Ovary (tissue), 3 donors: Measurements from ENCODE around the gene LEF1.

Source experiments
- POLR2A ChIP-seq: fragments of 450-650 bp; IDR thresholded peaks from one replicate; pipeline ENCODE4 v1.6.1; 2017; ENCODE audit warnings: antibody characterized with exemption, mild to moderate bottlenecking, moderate library complexity
- TF ChIP-seq, protein P1 (sequence below), 3 donors: fragments of 450-650 bp in 2 of 3; fragments of 200-600 bp in 1 of 3; IDR thresholded peaks; one replicate each; pipeline versions ENCODE4 v1.5.1 to v1.8.0; 2016 to 2022; ENCODE audit warnings: antibody characterized with exemption in 3 of 3, mild to moderate bottlenecking in 1 of 3
- donor health status: DM: no; HTN: no; CAD: no.

DNA sequence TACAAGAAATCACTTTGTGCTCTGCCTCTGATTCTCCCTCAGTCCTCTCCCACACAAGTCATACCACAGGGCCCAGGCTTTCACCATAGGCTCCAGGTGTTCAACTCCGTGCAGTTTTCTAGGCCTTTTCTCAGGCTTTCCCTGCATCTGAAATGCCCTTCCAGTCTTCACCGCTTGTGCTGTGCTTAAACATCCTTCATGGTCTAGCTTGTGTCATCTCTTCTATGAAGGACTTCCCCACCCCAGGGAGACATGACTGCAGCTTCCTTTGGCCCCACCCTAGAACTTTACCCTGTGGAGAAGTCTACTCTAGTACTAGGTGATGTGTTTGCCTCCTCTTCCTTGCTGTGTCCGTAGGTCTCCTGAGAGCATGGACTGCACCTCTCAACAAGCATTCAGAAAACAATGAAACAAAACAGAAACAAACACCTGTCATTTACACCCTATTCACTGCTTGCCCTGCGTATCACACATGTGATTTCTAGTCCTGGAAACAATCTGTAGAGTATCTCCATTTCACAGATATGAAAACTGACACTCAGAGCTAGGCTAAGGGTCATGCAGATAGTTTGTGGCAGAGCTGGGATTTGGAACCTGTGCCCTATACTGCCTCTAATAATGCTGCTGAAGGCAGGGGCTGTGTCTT, 22.7 kb upstream of the LEF1 start:
- TF ChIP-seq POLR2A, result no peak
- TF ChIP-seq, protein P1, sequence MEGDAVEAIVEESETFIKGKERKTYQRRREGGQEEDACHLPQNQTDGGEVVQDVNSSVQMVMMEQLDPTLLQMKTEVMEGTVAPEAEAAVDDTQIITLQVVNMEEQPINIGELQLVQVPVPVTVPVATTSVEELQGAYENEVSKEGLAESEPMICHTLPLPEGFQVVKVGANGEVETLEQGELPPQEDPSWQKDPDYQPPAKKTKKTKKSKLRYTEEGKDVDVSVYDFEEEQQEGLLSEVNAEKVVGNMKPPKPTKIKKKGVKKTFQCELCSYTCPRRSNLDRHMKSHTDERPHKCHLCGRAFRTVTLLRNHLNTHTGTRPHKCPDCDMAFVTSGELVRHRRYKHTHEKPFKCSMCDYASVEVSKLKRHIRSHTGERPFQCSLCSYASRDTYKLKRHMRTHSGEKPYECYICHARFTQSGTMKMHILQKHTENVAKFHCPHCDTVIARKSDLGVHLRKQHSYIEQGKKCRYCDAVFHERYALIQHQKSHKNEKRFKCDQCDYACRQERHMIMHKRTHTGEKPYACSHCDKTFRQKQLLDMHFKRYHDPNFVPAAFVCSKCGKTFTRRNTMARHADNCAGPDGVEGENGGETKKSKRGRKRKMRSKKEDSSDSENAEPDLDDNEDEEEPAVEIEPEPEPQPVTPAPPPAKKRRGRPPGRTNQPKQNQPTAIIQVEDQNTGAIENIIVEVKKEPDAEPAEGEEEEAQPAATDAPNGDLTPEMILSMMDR (IDR thresholded peaks at IDR 0.05), result no peak
